ENCODE results near the gene RAET1E.
"Not testable (repeated sequence)": the region's sequence is repeated elsewhere in the genome, so short reads cannot be mapped to it uniquely, and the experiment has no call there.

Gene RAET1E

GRCh38 chr6:149924933-149925252 lies 27.0 kb upstream of the RAET1E start:
- Histone ChIP-seq H3K27me3 (replicated peaks; ENCODE audit: control insufficient read depth, insufficient read depth, low read length) (peaks cover 3% of the 10 kb centered on the region), H3K4me3 (replicated peaks; ENCODE audit: low read depth, low read length) (no peak overlapping the region), H3K36me3 (ENCODE audit: control insufficient read depth, insufficient read depth, low read length) (no peaks in the 10 kb centered on the region)
- no peak for TF ChIP-seq CTCF (IDR thresholded peaks at IDR 0.05; ENCODE audit: insufficient read depth, low read length, poor library complexity, severe bottlenecking)
- no peak for DNase-seq (ENCODE audit: extremely low read depth, insufficient read length)

GRCh38 chr6:149924206-149924932 lies 26.5 kb upstream of the RAET1E start:
- no peak overlapping the region for H3K4me3 ChIP-seq (replicated peaks; ENCODE audit: low read depth, low read length)

GRCh38 chr6:149923327-149923986 lies 25.5 kb upstream of the RAET1E start:
- H3K4me3 ChIP-seq (replicated peaks; ENCODE audit: low read depth, low read length) = no peak overlapping the region
- peaks cover 3% of the 10 kb centered on the region for H3K27me3 ChIP-seq (replicated peaks; ENCODE audit: control insufficient read depth, insufficient read depth, low read length)
- no peak for DNase-seq (ENCODE audit: extremely low read depth, insufficient read length)
- no peaks in the 10 kb centered on the region for H3K36me3 ChIP-seq (ENCODE audit: control insufficient read depth, insufficient read depth, low read length)
- no peak for TF ChIP-seq CTCF (IDR thresholded peaks at IDR 0.05; ENCODE audit: insufficient read depth, low read length, poor library complexity, severe bottlenecking)

More at GRCh38 chr6:149924206-149924932, 26.5 kb upstream of the RAET1E start:
- H3K27me3 ChIP-seq (replicated peaks; ENCODE audit: control insufficient read depth, insufficient read depth, low read length) = peaks cover 3% of the 10 kb centered on the region
- no peak for DNase-seq (ENCODE audit: extremely low read depth, insufficient read length)
- H3K36me3 ChIP-seq (ENCODE audit: control insufficient read depth, insufficient read depth, low read length) = no peaks in the 10 kb centered on the region
- no peak for TF ChIP-seq CTCF (IDR thresholded peaks at IDR 0.05; ENCODE audit: insufficient read depth, low read length, poor library complexity, severe bottlenecking)

GRCh38 chr6:149922642-149923326 lies 24.9 kb upstream of the RAET1E start, which contains the start of gene RAET1G:
RAET1G (minus strand) TSS chr6:149923121; CDS start chr6:149923010, 111 bp downstream.
- peak; percentile 41 for DNase-seq (ENCODE audit: extremely low read depth, insufficient read length)
- no peak for TF ChIP-seq CTCF (IDR thresholded peaks at IDR 0.05; ENCODE audit: insufficient read depth, low read length, poor library complexity, severe bottlenecking)
- Histone ChIP-seq H3K36me3 (ENCODE audit: control insufficient read depth, insufficient read depth, low read length) (no peaks in the 10 kb centered on the region), H3K4me3 (replicated peaks; ENCODE audit: low read depth, low read length) (no peak within 1 kb of the TSS), H3K27me3 (replicated peaks; ENCODE audit: control insufficient read depth, insufficient read depth, low read length) (peaks cover 3% of the 10 kb centered on the region)

GRCh38 chr6:149922091-149922490 lies 24.2 kb upstream of the RAET1E start:
- not testable (repeated sequence) for H3K27me3 ChIP-seq (replicated peaks; ENCODE audit: control insufficient read depth, insufficient read depth, low read length); H3K36me3 ChIP-seq (ENCODE audit: control insufficient read depth, insufficient read depth, low read length); H3K4me3 ChIP-seq (replicated peaks; ENCODE audit: low read depth, low read length); DNase-seq (ENCODE audit: extremely low read depth, insufficient read length)

- no peak for TF ChIP-seq CTCF (IDR thresholded peaks at IDR 0.05; ENCODE audit: insufficient read depth, low read length, poor library complexity, severe bottlenecking)
- DNase-seq (ENCODE audit: extremely low read depth, insufficient read length) = no peak
- H3K36me3 ChIP-seq (ENCODE audit: control insufficient read depth, insufficient read depth, low read length) = no peaks in the 10 kb centered on the region
- H3K4me3 ChIP-seq (replicated peaks; ENCODE audit: low read depth, low read length) = no peak overlapping the region
- H3K27me3 ChIP-seq (replicated peaks; ENCODE audit: control insufficient read depth, insufficient read depth, low read length) = peaks cover 3% of the 10 kb centered on the region
Observed at GRCh38 chr6:149921361-149921760, 23.4 kb upstream of the RAET1E start.
